Midbrain (tissue), 1 donor: ENCODE data around the gene RPL26.
A peak's percentile ranks its signal among the peaks of the same experiment; 100 is the strongest.

ENCODE experiments used
- DNase-seq: peaks from one replicate; lab custom pipeline; 2025; lab: John Stamatoyannopoulos, UW

Gene RPL26

GRCh38 chr17:8383143-8383822 lies at the start of gene RPL26:
Gene RPL26, minus strand, starts transcription at chr17:8383193. Its CDS starts 883 bp downstream, at chr17:8382310.
- DNase-seq, result peak; percentile 98

GRCh38 chr17:8430966-8431365 lies 48.0 kb upstream of the RPL26 start:
- DNase-seq, result no peak

- DNase-seq, result no peak
Observed at GRCh38 chr17:8426802-8427201, 43.8 kb upstream of the RPL26 start.

GRCh38 chr17:8426094-8426720 lies 43.2 kb upstream of the RPL26 start:
- DNase-seq, result no peak

- DNase-seq, result no peak
Observed at GRCh38 chr17:8421571-8421970, 38.6 kb upstream of the RPL26 start.

- peak; percentile 21 for DNase-seq
Observed at GRCh38 chr17:8420041-8420934, 37.3 kb upstream of the RPL26 start.

- DNase-seq, result no peak
Observed at GRCh38 chr17:8419305-8419704, 36.3 kb upstream of the RPL26 start.

GRCh38 chr17:8418471-8418870 lies 35.5 kb upstream of the RPL26 start:
- DNase-seq, result no peak

GRCh38 chr17:8417806-8418205 lies 34.8 kb upstream of the RPL26 start:
- no peak for DNase-seq

GRCh38 chr17:8413938-8414337 lies 30.9 kb upstream of the RPL26 start:
- DNase-seq, result no peak

GRCh38 chr17:8413328-8413727 lies 30.3 kb upstream of the RPL26 start:
- no peak for DNase-seq

- no peak for DNase-seq
Observed at GRCh38 chr17:8412089-8412488, 29.1 kb upstream of the RPL26 start.

- no peak for DNase-seq
Observed at GRCh38 chr17:8410883-8411238, 27.9 kb upstream of the RPL26 start.

GRCh38 chr17:8409966-8410882 lies 27.2 kb upstream of the RPL26 start:
- peak; percentile 89 for DNase-seq

GRCh38 chr17:8408371-8408770 lies 25.4 kb upstream of the RPL26 start:
- DNase-seq, result no peak

GRCh38 chr17:8406174-8406573 lies 23.2 kb upstream of the RPL26 start:
- no peak for DNase-seq

GRCh38 chr17:8405499-8406016 lies 22.6 kb upstream of the RPL26 start:
- no peak for DNase-seq

GRCh38 chr17:8402921-8403536 lies 20.0 kb upstream of the RPL26 start:
- no peak for DNase-seq

- DNase-seq, result no peak
Observed at GRCh38 chr17:8401107-8401506, 18.1 kb upstream of the RPL26 start.

- no peak for DNase-seq
Observed at GRCh38 chr17:8398980-8399379, 16.0 kb upstream of the RPL26 start.

GRCh38 chr17:8397636-8398035 lies 14.6 kb upstream of the RPL26 start, which contains the start of gene RNF222:
Gene RNF222, minus strand, starts transcription at chr17:8397827. Its CDS starts 4,366 bp downstream, at chr17:8393461.
- DNase-seq, result no peak
